OCI-LY7 (cell line): Measurements from ENCODE around the gene FAM24B.

Experiments
- EZH2phosphoT487 ChIP-seq: fragments of 200-600 bp; sonication (generic); IDR thresholded peaks from 2 replicates; pipeline ENCODE4 v1.6.1; 2018; ENCODE audit warnings: low read depth, borderline replicate concordance, mild to moderate bottlenecking, mixed run types, antibody characterized with exemption, low read length, moderate library complexity, mixed read lengths
- TF ChIP-seq, protein P1 (sequence below): fragments of 200-600 bp; sonication (generic); conservative IDR thresholded peaks from 2 replicates; pipeline ENCODE4 v1.5.1; 2014; ENCODE audit warnings: mild to moderate bottlenecking, antibody characterized with exemption, low read length, moderate library complexity, mixed read lengths

DNA sequence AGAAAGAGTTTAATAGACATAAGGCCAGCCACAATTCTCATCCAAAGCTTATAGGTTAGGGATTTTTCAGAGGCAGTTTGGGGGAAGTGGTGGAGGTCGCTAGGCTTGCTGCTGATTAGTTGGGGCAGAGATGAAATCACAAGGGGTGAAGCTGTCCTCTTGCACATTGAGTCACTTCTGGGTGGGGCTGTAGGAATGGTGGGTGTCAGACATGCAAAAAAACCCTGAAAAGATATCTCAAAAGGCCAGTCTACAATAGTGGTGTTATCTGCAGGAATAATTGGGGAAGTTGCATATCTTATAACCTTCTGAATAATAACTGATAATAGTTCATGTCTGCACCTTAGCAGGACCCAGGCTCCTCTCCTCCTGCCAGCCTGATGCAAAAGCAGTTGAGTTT is 2.1 kb downstream of the FAM24B start:
- TF ChIP-seq, protein P1, sequence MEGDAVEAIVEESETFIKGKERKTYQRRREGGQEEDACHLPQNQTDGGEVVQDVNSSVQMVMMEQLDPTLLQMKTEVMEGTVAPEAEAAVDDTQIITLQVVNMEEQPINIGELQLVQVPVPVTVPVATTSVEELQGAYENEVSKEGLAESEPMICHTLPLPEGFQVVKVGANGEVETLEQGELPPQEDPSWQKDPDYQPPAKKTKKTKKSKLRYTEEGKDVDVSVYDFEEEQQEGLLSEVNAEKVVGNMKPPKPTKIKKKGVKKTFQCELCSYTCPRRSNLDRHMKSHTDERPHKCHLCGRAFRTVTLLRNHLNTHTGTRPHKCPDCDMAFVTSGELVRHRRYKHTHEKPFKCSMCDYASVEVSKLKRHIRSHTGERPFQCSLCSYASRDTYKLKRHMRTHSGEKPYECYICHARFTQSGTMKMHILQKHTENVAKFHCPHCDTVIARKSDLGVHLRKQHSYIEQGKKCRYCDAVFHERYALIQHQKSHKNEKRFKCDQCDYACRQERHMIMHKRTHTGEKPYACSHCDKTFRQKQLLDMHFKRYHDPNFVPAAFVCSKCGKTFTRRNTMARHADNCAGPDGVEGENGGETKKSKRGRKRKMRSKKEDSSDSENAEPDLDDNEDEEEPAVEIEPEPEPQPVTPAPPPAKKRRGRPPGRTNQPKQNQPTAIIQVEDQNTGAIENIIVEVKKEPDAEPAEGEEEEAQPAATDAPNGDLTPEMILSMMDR: no peak
- no peak for TF ChIP-seq EZH2phosphoT487
